OCI-M2 (cell line): Measurements from ENCODE around the gene ST8SIA1.

Source experiments
- DNase-seq: peaks from one replicate; lab custom pipeline; 2025; ENCODE audit not compliant: unreplicated experiment; lab: John Stamatoyannopoulos, UW

Gene ST8SIA1

DNA sequence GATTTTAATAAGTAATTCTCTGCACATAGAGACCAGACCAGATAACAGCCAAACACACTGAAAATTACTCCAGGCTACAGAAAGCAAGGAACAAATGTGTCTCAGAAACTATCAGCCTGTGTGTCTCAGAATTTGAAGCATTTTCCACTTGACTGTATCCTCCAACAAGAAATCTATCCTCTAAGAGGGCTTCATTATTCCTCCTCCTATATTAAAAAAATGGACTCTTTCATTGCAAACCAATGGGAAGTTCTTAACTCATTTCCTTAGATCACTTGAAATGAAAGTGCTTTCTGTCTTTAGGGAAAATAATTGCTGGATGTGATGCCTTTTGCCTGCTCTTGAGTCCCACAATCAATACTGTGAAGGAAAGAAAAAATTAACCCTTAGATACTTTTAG is 2.3 kb downstream of the ST8SIA1 start:
- DNase-seq, result no peak

DNA sequence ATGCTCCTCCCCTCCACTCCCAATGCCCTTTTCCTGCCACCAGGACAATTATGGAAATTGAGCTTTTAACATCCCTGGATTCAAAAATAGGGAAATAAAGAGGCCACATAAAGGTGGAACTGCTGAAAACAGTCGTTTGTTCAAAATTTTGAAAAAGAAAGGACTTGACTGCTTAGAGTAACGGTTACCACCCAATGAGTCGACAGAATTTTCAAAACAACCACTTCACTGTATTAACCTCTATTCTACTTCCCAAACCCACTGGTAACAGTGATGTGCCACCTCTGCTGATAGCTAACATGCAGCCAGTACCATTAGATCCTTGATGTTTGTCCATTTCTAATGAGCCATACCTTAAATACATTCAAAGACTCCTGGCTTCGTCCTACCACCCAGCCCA is 4.9 kb downstream of the ST8SIA1 start:
- DNase-seq, result no peak

DNA sequence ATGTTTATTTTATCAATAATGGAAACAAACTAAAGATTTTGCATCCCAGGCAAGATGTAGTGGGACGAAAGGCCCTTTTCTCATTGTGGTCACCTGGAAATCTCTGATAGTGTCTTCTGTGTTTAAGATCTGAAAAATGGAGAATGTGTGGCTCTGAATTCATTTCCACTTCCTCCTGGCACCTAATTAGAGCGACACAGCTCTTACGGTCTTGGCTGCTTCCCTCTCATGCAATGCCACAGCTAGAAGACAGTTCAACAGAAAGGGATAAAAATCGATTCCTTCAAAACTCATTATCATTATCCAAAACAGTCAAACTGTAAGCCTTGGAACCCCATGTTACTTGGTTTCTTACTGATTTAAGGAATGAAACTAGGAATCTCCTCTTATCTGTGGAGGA is 9.3 kb downstream of the ST8SIA1 start:
- DNase-seq, result no peak

DNA sequence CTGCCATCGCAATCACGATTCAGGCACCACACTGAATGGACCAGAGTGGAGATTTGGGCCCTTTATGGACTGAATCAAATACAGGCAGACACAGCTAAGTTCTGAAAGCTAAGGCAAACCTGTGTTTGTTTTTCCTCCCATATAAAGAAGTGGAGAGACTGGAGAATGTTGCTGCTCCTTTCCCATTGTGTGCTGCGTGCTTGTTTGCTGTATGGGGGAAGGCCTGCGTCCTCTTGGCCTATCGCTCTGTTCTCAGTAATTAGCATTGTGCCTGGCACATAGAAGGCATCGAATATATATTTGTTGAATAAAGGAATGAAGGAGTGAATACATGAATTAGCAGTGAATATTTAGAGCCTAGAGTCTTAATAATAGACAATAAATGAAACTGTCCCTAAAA is 12.4 kb downstream of the ST8SIA1 start:
- no peak for DNase-seq

DNA sequence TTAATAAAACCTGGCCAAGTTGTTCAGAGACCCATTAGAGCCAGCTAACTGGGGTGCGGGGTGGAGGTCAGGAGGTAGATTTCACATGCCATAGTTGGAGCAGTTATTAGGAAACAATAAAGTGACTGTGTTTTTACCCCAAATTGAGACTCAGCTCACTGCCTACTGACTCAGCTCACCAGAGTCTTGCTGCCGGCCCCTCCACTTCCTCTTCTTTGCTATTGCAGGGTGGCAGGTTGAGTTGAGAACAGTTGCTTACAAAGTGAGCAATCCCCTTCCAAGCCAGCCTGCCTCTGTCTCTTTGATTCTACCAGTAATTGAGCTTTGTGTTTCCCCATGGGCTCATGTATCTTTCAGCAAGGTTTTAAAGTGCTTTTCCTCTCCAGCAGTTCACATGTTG is 12.9 kb downstream of the ST8SIA1 start:
- DNase-seq, result no peak

DNA sequence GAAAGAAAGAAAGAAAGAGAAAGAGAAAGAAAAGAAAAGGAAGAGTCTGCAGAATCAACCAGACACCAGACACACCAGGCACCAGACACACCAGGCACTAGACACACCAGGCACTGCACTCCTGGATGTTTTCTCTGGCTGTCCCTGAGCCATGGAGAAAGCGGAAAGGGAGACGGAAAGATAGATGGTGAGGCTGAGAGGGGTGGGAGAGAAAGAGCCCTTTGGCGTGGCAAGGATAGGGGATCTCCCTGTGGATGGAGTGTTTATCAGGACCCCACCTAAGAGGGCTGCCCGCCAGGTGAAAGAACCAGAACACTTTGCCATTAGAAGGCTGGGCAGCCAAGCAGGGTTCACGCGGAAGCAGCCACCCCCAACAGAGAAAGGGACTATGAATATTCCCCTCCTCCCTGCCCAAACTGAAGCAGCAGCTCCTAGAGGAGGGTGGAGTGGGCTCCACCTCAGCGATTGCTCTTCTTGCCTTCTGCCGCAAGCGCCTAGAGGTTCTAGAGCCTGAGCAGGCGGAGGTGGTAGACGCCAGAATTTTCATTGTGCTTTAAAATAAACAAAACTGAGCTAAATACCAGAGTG is 13.4 kb downstream of the ST8SIA1 start:
- no peak for DNase-seq

DNA sequence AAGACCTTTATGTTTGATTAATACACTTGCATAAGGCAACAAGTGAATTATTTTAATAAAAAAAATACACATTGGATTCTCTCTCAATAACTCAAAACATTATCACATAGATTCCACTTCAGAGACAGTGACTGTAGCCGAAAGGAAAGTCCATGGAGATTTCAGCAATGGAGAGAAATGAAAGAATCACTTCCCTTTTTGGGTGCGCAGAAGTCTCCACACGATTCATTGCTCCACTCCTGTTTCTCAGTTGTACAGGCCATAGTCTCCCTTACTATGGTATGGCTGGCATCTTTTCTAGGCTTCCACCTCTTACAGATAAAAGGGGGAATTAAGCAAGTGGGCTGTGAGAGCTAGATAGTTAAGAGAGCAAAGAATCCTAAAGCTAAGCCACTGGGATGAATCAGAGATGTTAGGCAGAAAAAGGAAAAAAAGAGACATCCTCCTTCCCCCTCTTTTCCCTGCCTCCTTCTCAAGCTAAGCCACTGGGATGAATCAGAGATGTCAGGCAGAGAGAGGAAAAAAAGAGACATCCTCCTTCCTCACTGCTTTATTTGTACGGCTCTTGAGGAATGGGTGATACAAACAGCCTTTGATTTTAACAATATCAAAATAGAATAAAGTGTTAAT is 16.3 kb downstream of the ST8SIA1 start:
- DNase-seq, result no peak

DNA sequence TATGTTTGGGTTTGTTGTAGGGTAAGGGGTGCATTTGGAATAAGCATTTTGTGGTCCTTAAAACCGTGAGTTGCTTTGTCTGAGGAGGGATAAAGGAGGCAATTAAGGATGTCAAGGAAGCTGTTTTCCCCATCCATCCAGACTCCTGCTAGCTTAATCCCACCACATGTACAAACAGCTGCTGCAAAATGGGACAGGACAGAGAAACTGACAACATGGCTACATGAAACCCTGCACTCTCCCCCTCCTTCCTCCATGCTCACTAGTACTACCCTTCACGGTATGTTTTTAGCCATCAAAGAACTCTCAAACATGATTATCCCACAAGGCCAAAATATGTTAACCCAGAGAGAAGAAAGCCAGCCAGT is 20.6 kb downstream of the ST8SIA1 start:
- DNase-seq, result no peak

DNA sequence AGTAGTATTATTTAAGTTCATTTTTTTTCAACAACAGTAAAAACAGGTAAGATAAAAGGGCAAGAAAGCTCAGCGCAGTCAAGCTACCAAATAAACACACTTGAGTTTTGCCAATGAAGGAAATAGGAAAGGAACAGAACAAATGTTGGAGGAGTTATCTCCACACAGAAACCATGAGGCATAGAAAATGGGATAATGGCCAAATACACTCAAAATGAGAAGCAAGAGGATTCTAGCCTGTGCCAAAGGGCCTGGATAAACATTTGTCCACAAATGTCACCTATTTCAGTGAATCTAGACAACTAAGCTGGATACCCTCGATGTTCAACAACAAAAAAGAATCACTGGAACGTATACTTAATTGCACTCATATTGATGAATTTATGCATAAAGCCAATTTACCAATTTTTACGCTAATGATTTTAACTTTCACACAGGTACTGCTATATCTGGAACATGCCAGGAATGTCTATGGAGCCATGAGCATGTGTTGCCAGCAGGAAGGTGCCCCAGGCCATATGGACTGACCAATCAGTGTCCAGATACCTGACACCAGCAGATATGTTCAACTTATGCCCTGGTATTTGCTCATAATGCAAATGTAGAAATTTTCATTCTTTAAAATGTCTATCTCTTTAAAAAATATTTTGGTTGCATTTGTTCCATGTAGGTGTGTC is 21.1 kb downstream of the ST8SIA1 start:
- no peak for DNase-seq

DNA sequence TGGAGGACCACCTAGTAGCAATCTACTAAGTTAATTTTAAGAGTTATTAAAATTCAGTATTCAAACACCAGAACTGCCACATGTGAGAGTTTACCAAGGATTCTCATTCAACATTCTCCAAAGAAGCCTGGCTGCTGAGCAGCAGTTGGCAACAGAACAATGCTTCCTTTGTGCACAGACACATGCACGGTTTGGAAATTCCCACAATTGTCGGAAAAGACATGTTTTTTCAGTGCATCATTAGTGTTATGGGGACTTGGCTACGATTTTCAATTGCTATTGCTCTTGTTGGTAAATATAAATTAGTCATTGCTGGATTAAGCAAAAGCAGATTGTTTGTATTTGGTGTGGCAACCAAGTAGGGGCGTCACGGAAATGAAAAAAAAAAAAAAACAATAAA is 22.2 kb downstream of the ST8SIA1 start:
- DNase-seq, result no peak

DNA sequence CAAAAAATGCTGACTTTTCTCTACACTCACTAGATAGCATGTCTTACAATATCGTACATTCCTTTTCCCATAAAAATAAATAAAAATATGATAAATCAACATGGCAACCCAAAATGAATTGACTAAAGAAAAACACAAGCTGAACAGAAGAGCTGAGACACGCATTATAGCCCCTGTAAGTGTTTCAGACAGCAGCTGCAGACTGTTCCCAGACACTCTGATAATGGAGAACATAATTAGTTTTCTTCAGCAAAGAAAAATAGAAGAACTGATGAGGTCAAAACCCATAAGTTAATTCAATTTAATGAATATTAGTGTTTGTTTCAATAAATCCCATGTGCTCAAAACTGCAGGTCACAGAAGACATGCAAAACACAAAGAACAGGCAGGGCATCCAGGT is 23.8 kb downstream of the ST8SIA1 start:
- no peak for DNase-seq

DNA sequence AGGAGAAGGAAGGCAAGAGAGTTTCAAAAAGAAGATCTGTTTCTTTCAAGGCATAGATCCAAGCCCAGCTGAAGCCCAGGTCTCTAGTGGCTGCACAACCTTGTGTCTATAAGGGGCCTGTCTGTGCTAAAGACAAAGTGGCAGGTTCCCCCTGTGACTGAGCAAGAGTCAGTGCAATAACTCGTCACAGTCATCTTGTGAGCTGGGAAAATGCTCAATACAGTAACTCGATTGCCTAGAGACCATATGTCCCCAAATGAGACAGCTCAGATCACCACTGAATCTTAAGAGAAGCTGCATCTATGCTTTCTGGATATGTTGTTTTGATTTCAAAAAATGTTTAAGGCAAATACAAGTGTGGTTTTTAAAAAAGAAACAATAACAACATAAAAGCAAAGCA is 24.2 kb downstream of the ST8SIA1 start:
- no peak for DNase-seq

DNA sequence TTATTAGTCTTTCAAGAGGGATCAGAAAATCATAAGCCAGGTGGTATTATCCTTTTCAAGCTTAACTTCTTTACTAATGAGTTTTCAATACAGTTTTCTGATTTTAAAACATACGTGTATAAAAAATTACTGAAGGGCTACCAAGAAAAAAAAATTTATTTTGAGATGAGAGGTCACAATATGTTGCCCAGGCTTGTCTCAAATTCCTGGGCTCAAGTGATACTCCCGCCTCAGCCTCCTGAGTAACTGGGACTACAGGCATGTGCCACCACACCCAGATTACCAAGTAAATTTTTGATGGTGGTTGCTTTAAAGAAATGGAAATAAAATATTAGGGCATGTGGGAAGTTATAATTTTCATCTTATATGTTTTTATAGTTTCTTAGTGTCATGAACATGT is 26.7 kb downstream of the ST8SIA1 start:
- DNase-seq, result no peak

DNA sequence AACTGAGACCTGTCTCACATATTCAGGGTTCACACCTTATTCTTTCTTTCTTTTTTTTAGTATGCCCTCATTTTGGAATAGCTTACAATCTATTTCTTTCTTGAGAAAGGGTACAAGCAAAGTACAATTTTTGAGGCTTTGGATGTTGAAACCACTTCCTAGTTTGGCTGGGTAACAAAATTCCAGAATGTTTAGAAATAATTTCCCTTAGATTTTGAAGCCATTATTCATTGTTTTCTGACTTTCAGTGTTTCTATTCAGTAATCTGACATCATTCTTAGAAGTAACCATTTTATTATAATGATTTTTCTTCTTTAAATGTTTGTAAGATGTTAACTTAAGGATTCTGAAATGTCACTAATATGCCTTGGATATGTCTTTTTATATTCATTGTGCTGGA is 28.2 kb downstream of the ST8SIA1 start:
- DNase-seq, result no peak

DNA sequence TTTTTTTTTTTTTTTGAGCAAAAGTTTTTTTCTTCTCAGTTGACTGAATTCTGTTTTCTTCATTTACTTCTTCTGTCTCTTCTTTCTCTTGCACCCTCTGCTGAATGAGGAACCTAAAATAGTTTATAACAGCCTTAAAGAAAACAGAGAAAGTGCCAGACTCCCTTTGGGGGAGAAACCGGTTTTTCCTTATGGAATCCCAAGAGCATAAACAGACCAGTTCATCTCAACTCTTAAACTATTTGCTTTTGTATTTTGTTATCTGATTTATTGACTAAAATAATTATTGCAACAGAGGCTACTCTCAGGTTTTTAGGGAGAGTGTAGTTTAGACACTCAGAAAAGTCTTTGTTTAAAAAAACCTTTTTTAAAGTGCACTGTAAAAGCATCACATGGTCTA is 30.2 kb downstream of the ST8SIA1 start:
- no peak for DNase-seq

DNA sequence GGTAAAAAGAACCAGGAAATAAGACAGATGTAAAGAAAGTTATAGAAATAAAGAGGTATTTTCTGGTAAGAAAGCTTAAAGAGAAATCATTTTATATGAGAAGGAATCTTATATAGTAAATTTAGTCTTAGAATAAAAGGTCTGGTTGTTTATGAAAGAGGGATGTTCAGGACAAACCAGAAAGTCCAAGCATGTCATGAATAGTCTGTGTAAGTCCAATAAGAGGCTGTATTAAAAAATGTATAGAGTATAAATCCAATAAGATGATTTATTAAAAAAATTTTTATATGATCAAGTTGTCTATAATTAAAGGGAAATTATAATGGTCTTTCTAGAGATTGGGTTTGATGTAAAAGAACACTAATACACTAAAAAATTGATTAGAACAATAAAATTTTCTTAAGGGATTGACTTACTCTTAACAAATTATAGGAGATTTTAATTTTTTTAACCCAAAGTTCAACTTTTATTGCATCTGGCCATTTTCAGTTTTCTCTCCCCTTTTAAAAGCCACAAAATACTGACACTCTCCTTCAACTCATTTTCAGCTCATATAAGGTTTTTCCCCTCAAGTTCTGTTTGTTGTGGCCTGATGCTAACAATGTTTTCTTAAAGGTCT is 35.1 kb downstream of the ST8SIA1 start:
- no peak for DNase-seq

DNA sequence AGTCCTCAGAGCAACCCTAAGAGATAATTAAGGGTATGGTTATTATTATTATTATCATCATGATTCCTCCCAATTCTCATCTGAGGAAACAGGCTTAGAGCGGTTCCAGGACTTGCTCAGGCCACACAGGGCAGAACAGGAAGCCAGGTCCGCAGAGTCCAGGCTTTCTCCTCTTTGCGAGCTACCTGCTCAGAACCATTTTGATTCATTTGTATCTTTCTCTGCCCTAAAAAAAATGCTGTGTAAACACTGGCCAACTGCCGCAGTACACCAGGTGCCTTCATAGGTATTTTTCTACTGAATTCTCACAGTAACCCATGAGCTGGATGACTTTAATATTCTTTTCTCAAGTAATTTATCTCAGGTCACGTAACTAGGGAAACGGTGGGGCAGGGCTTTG is 45.3 kb downstream of the ST8SIA1 start:
- no peak for DNase-seq

DNA sequence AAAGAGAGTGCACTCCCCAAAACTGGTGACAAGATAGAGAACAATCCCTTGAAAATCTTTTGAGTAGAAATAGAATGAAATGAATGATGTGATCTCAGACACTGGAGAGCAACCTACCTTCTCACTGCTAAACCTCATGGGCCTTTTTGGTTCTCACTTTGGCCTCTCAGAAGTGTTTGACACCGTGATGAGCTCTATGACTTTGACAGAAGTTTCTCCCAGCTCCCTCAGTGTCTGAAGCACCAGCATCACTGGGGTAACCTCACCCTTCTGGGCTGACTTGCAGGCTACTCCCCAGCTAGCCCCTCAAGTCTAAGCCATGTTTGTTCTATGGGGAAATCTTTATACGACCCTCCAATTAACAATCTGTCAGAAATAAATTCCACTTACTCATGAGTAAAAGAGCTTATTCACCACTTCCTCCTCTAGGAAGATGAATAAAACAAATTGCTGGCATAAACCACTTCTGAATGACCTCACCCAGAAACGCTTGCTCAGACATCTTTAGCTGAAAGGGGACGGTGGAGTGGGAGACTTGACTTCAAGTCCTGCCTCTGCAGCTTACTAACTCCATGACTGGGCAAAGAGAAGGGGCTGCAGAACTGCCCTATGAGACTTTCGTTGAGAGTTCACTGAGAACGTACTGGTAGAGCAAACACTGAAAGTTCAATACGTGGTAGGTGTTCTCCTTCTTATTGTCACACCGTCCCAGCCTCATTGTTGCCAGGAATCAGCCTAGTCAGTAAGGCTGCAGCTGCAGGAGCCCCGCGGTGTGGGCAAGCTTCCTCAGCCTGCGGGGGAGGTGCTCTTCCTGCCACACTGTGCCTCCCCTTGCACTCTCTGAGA is 46.5 kb downstream of the ST8SIA1 start:
- DNase-seq, result no peak

DNA sequence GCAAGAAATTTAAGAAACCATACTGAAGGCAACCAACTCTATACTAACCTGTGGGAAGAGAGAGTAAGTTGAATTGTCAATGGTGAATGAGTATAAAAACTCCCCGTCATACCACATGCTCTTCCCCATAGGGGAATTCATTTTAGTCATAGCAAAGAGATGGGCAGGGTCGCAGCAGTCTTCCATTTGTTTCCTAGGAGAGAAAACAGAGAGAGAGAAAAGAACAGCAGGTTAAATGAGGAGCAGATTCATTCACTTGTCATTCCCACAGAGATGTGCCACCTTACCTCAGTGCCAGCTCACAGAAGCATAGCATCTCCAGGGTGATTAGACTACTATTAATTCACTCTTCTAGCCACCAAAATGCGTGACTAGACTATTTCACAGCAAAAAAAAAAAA is 47.4 kb downstream of the ST8SIA1 start:
- DNase-seq, result no peak

DNA sequence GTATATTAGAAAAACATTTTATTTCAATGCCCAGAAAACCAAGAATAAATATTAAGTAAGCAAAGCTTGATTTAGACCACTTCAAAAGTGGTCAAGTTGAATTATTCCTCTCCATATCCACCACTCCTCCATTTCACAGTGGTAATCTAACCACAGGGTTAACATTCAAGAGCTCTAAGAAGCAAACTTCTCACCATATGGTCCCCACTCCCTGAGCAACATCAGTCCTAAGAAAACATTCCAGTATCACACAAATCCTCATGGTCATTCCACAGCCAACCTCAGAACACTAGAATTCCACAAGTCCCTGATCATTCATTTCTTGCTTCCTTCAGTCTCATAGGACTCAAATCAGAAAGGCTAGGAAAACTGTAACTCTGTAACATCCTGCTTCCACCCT is 47.9 kb downstream of the ST8SIA1 start:
- no peak for DNase-seq

DNA sequence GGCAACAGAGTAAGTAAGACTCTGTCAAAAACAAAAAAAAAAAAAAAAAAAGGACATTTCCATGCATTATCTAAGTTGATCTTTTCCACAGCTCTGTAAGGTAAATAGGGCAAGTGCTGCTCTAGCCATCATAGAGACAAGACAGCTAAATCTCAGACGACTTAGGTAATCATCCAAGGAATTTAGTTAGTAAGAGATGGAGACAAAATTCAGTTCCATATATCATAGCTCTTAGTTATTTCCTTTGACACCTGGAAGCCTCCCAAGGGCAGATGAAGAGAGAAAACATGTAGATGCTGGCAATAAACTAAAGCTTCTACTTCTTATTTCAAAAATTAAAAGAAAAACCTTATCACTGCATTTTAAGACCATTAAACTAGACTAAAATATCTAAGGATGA is 48.7 kb downstream of the ST8SIA1 start:
- DNase-seq, result no peak

DNA sequence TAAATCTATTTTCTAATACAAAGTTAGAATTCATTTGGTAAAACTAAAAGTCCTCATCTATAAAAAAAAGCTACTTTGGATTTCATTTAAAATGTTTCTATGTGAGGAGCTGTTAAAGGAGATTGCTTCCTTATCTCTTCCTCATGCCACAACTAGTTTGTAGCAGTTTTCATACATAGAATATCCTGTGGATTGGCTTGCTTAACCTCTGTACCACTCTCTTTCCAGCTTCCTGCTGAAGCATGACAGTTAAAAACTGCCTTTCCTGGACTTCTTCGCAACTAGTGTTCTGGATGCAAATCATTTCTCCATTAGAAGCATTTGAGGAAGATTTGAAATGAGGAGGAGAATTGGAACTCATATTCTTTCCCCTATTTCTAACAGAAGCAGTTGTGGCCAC is 49.6 kb downstream of the ST8SIA1 start:
- no peak for DNase-seq
